Medulla oblongata (tissue), 1 donor: ENCODE results near the gene TRMT10B.
"Not testable (repeated sequence)": the region's sequence is repeated elsewhere in the genome, so short reads cannot be mapped to it uniquely, and the experiment has no call there.

Experiments
- DNase-seq: peaks from one replicate; pipeline ENCODE4 v3.0.0-alpha.2; 2015; ENCODE audit errors: extremely low spot score

Gene TRMT10B

DNA sequence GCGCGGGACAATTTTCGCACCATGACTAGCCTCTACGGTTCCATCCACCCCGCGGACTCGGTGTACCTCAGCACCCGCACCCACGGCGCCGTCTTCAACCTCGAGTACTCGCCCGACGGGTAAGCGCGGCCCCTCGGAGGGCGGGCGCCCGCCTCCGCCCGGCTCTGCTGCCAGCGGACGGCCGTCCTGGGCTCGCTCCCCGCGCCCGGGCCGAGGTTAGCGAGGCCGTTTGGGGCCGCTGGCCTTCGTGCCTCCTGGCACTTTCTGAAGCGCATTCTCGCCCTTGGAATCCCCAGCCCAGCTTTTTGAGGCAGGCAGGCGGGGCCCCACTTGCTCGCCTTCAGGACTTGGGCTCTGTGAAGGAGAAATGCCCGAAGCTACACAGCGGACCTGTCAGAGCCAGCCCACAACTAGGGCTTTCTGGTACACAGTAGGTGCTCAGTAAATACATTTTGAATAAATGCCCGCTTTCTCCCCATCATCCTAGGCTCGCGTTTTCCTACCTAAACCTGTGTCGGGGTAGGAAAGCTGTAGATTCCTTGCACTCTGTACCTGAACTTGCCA is 47.8 kb downstream of the TRMT10B start:
- no peak for DNase-seq

DNA sequence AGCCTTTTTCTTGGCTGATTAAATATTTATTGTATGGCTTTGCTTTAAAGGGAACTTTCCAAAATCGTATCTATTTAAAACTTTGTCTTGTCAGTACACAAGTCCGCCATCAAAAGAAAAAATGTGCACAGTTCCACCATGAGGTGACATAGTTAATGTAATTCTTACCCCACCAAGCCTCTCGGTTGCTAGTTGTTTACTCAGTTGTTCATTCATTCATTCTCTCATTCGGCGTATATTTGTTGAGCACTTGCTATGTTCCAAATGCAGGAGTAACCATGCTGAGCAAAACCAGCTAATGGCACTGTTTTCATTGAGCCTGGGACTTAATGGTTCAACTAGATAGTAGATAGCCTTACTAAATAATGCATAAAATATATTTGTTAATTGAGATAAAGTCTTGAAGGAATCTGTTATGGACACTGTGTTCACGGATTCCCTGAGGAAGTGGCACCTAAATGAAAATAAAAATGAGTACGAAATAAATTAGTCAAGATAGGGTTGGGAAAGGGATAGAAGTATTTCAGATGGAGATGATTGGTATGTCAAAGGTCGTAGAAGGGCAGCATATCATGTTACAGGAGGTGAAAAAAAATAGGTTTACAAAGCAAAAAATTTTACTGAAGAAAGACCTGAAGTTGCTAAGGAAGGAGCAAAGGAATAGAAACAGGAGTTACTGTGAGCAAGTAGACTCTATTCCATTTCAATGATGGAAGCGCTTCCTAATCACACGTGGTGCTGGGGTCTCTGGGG is 48.5 kb downstream of the TRMT10B start:
- DNase-seq: no peak

DNA sequence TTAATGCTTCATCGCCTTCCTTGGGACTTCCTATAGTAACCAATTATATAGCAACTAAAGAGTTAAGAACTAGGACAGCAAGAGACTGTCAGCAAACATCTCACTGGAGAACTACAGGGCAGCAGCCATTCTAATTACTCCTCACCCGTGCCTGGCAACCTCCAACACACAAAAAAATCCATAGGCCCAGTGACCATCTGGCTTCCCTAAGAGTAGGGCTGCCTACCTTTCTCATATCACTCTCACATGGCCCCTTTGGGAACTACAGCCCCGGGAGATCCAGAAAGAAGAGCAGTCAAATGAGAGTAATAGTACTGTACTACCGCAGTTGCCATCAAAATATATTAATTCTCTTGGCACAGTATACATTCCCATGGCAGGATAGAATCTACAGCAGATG is 52.7 kb downstream of the TRMT10B start:
- no peak for DNase-seq

DNA sequence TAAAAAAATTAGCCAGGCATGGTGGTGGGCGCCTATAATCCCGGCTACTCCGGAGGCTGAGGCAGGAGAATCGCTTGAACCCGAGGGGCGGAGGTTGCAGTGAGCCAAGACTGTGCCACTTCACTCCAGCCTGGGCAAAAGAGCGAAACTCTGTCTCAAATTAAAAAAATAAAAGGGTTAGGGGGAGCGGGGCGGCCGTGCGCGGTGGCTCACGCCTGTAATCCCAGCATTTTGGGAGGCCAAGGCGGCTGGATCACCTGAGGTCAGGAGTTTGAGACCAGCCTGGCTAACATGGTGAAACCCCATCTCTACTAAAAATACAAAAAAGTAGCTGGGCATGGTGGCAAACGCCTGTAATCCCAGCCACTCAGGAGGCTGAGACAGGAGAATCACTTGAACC is 56.1 kb downstream of the TRMT10B start:
- DNase-seq: not testable (repeated sequence)

DNA sequence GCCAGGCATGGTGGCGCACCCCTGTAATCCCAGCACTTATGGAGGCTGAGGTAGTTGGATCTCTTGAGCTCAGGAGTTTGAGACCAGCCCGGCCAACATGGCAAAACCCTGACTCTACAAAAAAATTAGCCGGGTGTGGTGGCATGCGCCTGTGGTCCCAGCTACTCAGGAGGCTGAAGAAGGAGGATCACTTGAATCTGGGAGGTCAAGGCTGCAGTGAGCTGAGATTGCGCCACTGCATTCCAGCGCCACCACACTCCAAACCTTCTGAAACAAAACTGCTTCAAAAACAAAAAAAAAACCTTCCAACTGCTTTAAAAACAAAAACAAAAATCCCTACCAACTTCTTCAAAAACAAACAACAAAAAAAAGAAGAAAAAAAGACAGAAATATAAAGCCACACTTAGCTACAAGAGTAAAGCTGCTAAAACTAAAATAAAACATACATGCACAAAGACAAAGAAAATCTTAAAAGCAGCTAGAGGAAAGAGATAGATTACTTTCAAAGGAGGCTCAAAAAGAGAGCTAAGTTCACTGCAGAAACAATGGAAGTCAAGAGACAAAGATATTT is 58.4 kb downstream of the TRMT10B start:
- no peak for DNase-seq

DNA sequence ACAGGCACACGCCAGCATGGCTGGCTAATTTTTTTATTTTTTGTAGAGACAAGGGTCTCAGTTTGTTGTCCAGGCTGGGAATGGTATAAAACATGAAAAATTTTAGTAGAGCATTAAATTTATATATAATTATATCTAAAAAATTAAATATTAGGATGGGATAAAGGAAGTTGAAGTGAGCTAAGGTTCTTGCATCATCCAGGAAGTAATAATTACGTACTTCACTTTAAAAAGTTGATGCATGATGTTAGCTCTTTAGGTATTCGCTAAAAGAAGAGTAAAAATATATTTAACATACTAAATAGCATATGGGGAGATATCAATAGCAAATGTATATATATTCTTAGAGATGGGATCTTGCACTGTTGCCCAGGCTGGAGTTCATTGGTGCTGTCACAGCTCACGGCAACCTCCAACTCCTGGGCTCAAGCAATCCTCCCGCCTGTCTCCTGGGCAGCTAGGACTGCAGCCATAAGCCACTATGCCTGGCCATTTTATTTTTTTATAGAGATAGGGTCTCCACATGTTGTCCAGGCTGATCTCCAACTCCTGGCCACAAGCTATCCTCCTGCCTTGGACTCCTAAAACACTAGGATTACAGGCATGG is 59.3 kb downstream of the TRMT10B start:
- no peak for DNase-seq

DNA sequence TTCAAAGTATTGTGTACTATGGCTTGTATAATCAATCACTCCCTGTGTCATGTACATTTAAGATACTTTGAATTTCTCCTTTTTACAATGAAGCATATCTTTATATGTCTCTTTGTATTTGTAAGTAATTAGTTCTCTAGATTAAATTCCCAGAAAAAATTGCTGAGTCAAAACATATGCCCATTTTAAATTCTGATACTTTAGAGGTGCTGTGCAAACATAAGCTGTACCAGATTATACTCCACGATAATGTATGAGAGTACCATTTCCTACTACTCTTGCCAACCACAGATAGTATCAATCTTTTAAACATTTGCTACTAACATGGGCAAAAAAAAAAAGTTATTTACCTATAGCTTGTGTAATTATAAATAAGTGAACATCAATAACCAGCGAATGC is 65.2 kb downstream of the TRMT10B start:
- DNase-seq: no peak

DNA sequence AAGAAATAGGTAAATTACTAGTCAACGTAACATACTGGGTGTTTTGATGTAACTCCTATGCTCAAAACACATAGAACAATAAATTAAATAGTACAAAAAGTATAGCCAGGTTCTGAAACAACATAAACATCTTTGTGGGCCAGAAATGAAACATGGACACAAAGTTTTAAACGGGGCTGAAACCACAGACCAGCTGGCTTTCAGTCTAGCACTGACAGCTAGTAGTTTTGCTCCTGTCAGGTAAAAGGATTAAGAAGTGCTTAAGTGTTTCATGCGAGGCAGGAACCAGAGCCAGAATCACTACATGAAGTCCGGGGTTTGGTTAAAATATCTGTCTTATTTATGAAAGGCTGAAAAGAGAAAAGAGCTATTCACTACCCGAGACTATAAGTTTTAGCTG is 66.5 kb downstream of the TRMT10B start:
- DNase-seq: no peak

DNA sequence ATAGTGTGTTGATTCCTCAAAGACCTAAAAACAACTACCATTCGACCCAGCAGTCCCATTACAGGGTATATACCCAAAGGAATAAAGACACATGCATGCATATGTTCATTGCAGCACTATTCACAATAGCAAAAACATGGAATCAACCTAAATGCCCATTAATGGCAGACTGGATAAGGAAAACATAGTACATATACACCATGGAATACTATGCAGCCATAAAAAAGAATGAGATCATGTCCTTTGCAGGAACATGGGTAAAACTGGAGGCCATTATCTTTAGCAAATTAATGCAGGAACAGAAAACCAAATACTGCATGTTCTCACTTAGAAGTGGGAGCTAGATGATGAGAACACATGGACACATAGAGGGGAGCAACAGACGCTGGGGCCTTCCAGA is 71.6 kb downstream of the TRMT10B start:
- not testable (repeated sequence) for DNase-seq

DNA sequence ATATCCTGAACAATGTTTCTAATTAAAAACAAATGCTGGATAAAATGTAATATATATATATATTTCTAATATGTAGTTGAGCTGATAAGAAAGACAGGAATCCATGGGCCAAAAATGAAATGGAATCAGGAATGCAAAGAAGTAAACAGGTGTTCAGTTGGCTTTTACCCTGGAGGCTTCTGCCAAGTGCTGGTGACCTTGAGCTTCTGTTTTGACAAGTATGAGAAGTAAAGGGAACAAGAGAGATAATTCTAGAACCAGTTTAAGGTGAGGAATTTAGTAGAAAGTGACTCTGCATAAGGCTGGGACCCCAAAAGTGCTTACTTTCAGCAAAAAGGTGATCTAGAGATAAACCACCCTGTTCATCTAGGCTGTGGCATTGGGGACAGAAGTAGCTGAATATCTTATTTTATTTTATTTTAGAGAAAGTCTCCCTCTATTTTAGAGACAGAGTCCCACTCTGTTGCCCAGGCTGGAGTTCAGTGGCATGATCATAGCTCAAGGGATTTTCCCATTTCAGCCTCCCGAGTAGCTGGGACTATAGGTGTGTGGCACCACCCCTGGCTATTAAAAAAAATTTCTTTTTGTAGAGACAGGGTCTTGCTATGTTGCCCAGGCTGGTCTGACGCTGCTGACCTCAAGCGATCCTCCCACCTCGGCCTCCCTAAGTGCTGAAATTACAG is 74.0 kb downstream of the TRMT10B start:
- DNase-seq: no peak
